K562 (cell line): ENCODE measurements around the gene CDC25B. TPM values are rescaled to one million over a fixed set of nuclear protein-coding genes. Genes with fewer than 3 reads are reported as not detected.

ENCODE experiments used
- ATAC-seq: fragments of 200-7000 bp; cut with Tn5 transposase; 3 replicates; pipeline ENCODE4 v1.9.1; 2020; ENCODE audit warnings: moderate library complexity
- BruUV-seq: library from RNA; stranded (reverse); fragments of 400-500 nt; replicated peaks from 2 replicates; lab custom pipeline; 2021; lab: Mats Ljungman, UMichigan
- CTCF ChIA-PET: fragments of 300-600 bp; formaldehyde crosslinking; extraction: SDS; loops from one replicate; lab custom pipeline; 2021; ENCODE audit warnings: low intra/inter-chr PET ratio; lab: Yijun Ruan, JAX
- POLR2A ChIA-PET: fragments of 300-600, 350-650 bp; sonication (Branson Sonifier 250); formaldehyde crosslinking; extraction: SDS; loops from one replicate; lab custom pipeline; 2021; ENCODE audit warnings: antibody characterized with exemption, inconsistent platforms; lab: Yijun Ruan, JAX
- DNase-seq, 4 experiments: peaks; one replicate each; pipeline versions ENCODE4 v3.0.0 to v3.0.0-alpha.2; 2011 to 2018; ENCODE audit warnings: low spot score in 3 of 4, mixed read lengths in 3 of 4; ENCODE audit errors: extremely low read depth in 1 of 4
- FAIRE-seq: peaks from 2 replicates; lab custom pipeline; 2011; peaks lifted over from hg19 to GRCh38; lab: Jason Lieb, UNC
- H2AFZ ChIP-seq: 2 replicates; pipeline ENCODE4 v1.6.0; 2011; ENCODE audit warnings: low read depth, low read length, control low read depth, inconsistent platforms
- H3K27ac ChIP-seq: fragments of 200-600 bp; 3 replicates; pipeline ENCODE4 v1.8.0; 2011; ENCODE audit warnings: low read depth, mild to moderate bottlenecking, control low read depth, inconsistent platforms, low read length, moderate library complexity, mixed read lengths; ENCODE audit errors: extremely low read depth
- H3K27me3 ChIP-seq, 2 experiments: fragments of 300-600 bp in 1 of 2; 2 replicates in 1 of 2; 3 replicates in 1 of 2; pipeline versions ENCODE4 v1.6.0 to v1.8.0; 2011; ENCODE audit warnings: inconsistent platforms in 2 of 2, low read length in 2 of 2, mild to moderate bottlenecking in 1 of 2, mixed read lengths in 1 of 2, moderate library complexity in 1 of 2; ENCODE audit not compliant: control insufficient read depth in 2 of 2, insufficient read depth in 2 of 2
- H3K36me3 ChIP-seq: fragments of 300-600 bp; 3 replicates; pipeline ENCODE4 v1.8.0; 2011; ENCODE audit warnings: mild to moderate bottlenecking, low read length, inconsistent platforms; ENCODE audit not compliant: control insufficient read depth, insufficient read depth
- H3K4me1 ChIP-seq, 2 experiments: fragments of 200-600 bp in 1 of 2; replicated peaks in 1 of 2; 2 replicates in 1 of 2; 3 replicates in 1 of 2; pipeline versions ENCODE4 v1.5.1 to v1.8.0; 2011; ENCODE audit warnings: inconsistent platforms in 2 of 2, low read length in 2 of 2, mild to moderate bottlenecking in 1 of 2, mixed read lengths in 1 of 2, moderate library complexity in 1 of 2; ENCODE audit not compliant: control insufficient read depth in 2 of 2, insufficient read depth in 2 of 2
- H3K4me2 ChIP-seq: 2 replicates; pipeline ENCODE4 v1.6.1; 2011; ENCODE audit warnings: low read length, control low read depth, inconsistent platforms, mixed read lengths; ENCODE audit not compliant: insufficient read depth
- H3K4me3 ChIP-seq: fragments of 200-600 bp; sonication (generic), shearing (Covaris generic); 2 replicates; pipeline ENCODE4 v1.5.1; 2016; ENCODE audit warnings: control low read depth, inconsistent platforms
- H3K79me2 ChIP-seq: fragments of 200-600 bp; 3 replicates; pipeline ENCODE4 v1.8.0; 2011; ENCODE audit warnings: low read length, inconsistent platforms; ENCODE audit not compliant: control insufficient read depth, insufficient read depth
- H3K9ac ChIP-seq, 2 experiments: 2 replicates each; pipeline versions ENCODE4 v1.6.0 to v1.6.1; 2011; ENCODE audit warnings: low read depth in 2 of 2, low read length in 2 of 2, control low read depth in 1 of 2, inconsistent platforms in 1 of 2, mild to moderate bottlenecking in 1 of 2, mixed read lengths in 1 of 2; ENCODE audit not compliant: insufficient read depth in 1 of 2
- H3K9me1 ChIP-seq: one replicate; pipeline ENCODE4 v1.6.0; 2011; ENCODE audit warnings: inconsistent platforms, mild to moderate bottlenecking, low read length, moderate library complexity; ENCODE audit not compliant: control insufficient read depth, insufficient read depth
- H3K9me3 ChIP-seq: replicated peaks from 2 replicates; pipeline ENCODE4 v1.5.1; 2011; ENCODE audit warnings: low read depth, low read length, inconsistent platforms; ENCODE audit not compliant: control insufficient read depth, insufficient read depth
- H4K20me1 ChIP-seq: replicated peaks from 2 replicates; pipeline ENCODE4 v1.6.1; 2011; ENCODE audit warnings: low read length, inconsistent platforms, mixed read lengths; ENCODE audit not compliant: control insufficient read depth, insufficient read depth
- FOSL1 ChIP-seq: fragments of 200-800 bp; sonication (Bioruptor generic); conservative IDR thresholded peaks from 2 replicates; pipeline ENCODE4 v1.6.1; 2016; ENCODE audit warnings: missing genetic modification characterization, missing compliant biosample characterization
- NEUROD1 ChIP-seq: fragments of 150-350 bp; IDR thresholded peaks from 2 replicates; pipeline ENCODE4 v1.6.1; 2014; ENCODE audit warnings: borderline replicate concordance, low read length, low read depth; ENCODE audit not compliant: partially characterized antibody
- NFE2 ChIP-seq: IDR thresholded peaks from 2 replicates; pipeline ENCODE4 v1.6.1; 2014; ENCODE audit warnings: antibody characterized with exemption, low read depth
- OTX1 ChIP-seq: fragments of 450-650 bp; formaldehyde crosslinking; IDR thresholded peaks from 2 replicates; pipeline ENCODE4 v1.4.0; 2022; ENCODE audit warnings: mild to moderate bottlenecking
- SRSF3 ChIP-seq: fragments of 200-400 bp; formaldehyde crosslinking; IDR thresholded peaks from 2 replicates; pipeline ENCODE4 v1.6.1; 2016; ENCODE audit warnings: mild to moderate bottlenecking, low read length, moderate library complexity; ENCODE audit not compliant: insufficient read depth
- WHSC1 ChIP-seq: IDR thresholded peaks from one replicate; pipeline ENCODE4 v1.6.1; 2012; ENCODE audit warnings: low read length, control low read depth, inconsistent platforms
- ZNF133 ChIP-seq: fragments of 250-450 bp; sonication (Bioruptor Pico); IDR thresholded peaks from 2 replicates; pipeline ENCODE4 v1.4.0; 2020; ENCODE audit warnings: mild to moderate bottlenecking
- ZNF76 ChIP-seq: fragments of 250-450 bp; sonication (Bioruptor Pico); IDR thresholded peaks from 2 replicates; pipeline ENCODE4 v1.4.0; 2020; ENCODE audit warnings: mild to moderate bottlenecking, moderate library complexity, borderline replicate concordance
- WGBS: fragments of 100-300 bp; shearing (Covaris generic); methylation state at CpG from one replicate; pipeline ENCODE4 v1.1.6; 2016; ENCODE audit warnings: low coverage, mixed read lengths; ENCODE audit not compliant: insufficient coverage; ENCODE audit errors: missing lambda C conversion rate; 5-methylcytosine and 5-hydroxymethylcytosine counted together
- in situ Hi-C: fragments of 300-500 bp; cut with MboI; formaldehyde crosslinking; loops from 4 replicates; pipeline ENCODE4 v1.15.0; 2018; ENCODE audit warnings: inconsistent platforms, mixed read lengths
- intact Hi-C: fragments of 100-400 bp; cut with micrococcal nuclease; formaldehyde crosslinking; loops from 2 replicates; pipeline ENCODE4 v1.14.2; 2022
- polyA plus RNA-seq, 8 experiments: library from polyadenylated mRNA; depleted of rRNA in 4 of 8; stranded (reverse) in 5 of 8; unstranded in 3 of 8; fragments of >200 nt; fragmentation: Nextera tagmentation in 2 of 8; fragmentation: Illumina TruSeq in 1 of 8; extraction: Ambion mirVana in 2 of 8; extraction: Trizol in 1 of 8; gene quantifications; 2 replicates each; pipeline versions ENCODE4 v1.2.1 to v1.2.3, GENCODE V29; 2011 to 2014; ENCODE audit warnings: inconsistent platforms in 1 of 8, missing spikeins in 1 of 8
- total RNA-seq, 7 experiments: library from RNA; depleted of rRNA in 6 of 7; stranded (reverse); fragments of >200 nt in 6 of 7; fragmentation: Illumina TruSeq in 2 of 7; extraction: Trizol in 2 of 7; gene quantifications; 2 replicates each; pipeline versions ENCODE4 v1.2.1 to v1.2.3, GENCODE V29; 2011 to 2021; ENCODE audit warnings: low replicate concordance in 1 of 7
- TF ChIP-seq, protein P1 (sequence below), 2 experiments: fragments of 450-650 bp; formaldehyde crosslinking in 1 of 2; IDR thresholded peaks; 2 replicates each; pipeline versions ENCODE4 v1.4.0 to v1.6.1; 2014 to 2020; ENCODE audit warnings: mild to moderate bottlenecking in 2 of 2, borderline replicate concordance in 1 of 2, low read depth in 1 of 2

CDC25B gene
- total and polyA plus RNA-seq, 9 of the 15 experiments (the other 6 are each of a cell fraction or from before 2014, with no cell fraction given): 2.3 to 35.7 (median 9.5) TPM

DNA sequence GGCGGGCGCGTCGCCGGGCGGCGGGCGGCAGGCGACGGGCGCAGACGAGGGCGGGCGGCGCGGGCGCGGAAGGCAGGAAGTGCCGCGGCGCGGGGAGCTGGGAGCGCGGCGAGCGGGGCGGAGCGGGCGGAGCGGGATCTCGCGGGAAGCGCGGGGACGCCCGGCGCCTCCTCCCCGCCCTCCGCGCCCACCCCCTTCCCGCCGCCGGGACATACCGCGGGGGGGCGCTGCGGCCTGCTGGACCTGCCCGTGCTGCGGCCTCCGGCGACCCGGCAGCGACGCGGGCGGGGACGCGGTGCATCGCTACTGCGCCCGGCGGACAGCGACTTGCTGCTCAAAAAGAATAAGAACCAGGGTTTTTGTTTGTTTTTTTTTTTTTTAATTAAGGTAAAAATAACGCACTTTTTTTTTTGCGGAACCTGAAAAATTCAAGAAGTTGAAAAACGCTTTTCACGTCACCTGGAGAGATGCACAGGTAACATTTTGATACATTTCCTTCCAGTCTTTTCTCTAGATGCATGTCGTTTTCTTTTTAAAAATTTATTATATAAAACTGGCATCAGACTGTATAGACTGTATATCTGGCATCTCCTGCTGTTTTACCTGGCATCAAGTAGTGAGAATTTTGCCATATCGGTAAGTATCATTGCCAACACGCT, 9.3 kb upstream of the CDC25B start, which contains the start of gene CENPB (continued):
- TF ChIP-seq NFE2 (no peak), SRSF3 (no peak), NEUROD1 (peak; percentile 31), WHSC1 (no peak), ZNF133 (no peak)

- Histone ChIP-seq H4K20me1 (peaks cover 6% of the 10 kb centered on the region), H3K79me2 (peaks cover 31% of the 10 kb centered on the region), H3K27ac (no peak overlapping the region), H3K9me3 (no peaks in the 10 kb centered on the region), H3K4me1 (peaks cover 8 to 29% of the 10 kb centered on the region in 2 experiments; a peak in 3 of 5 replicates), H3K9me1 (no peaks in the 10 kb centered on the region), H3K27me3 (no peaks in the 10 kb centered on the region), H3K9ac (peak overlapping the region in 1 of 2 experiments; percentile 14; a peak in 2 of 4 replicates), H3K36me3 (peaks cover 21% of the 10 kb centered on the region; the same call in 1 of the 3 replicates), H2AFZ (peak overlapping the region; percentile 82), H3K4me2 (peak overlapping the region; percentile 58), H3K4me3 (no peak overlapping the region)
- ChIA-PET POLR2A (interaction anchor here (0.6 kb wide), 1 partner anchor 58 kb away, joined by 3 read pairs; no protein-coding TSS in a partner anchor), CTCF (interaction anchor here (0.6 to 3.4 kb wide), 6 partner anchors 31 to 405 kb away, joined by 3 to 12 read pairs (median 6); partner anchors contain the start of gene AP5S1)
- ATAC-seq (no peak), FAIRE-seq (no peak), DNase-seq (no peak)
- no TSS peak for BruUV-seq
- in situ Hi-C loops: no loop called here
- intact Hi-C loops: loop anchor here (2.0 to 10.0 kb wide), 4 partner anchors 33 to 407 kb away; partner anchors contain the start of genes AP5S1 and MAVS
- TF ChIP-seq OTX1 (no peak), FOSL1 (tag) (peak; percentile 6; the same call in 1 of the 2 replicates), ZNF76 (no peak)
- TF ChIP-seq, protein P1, sequence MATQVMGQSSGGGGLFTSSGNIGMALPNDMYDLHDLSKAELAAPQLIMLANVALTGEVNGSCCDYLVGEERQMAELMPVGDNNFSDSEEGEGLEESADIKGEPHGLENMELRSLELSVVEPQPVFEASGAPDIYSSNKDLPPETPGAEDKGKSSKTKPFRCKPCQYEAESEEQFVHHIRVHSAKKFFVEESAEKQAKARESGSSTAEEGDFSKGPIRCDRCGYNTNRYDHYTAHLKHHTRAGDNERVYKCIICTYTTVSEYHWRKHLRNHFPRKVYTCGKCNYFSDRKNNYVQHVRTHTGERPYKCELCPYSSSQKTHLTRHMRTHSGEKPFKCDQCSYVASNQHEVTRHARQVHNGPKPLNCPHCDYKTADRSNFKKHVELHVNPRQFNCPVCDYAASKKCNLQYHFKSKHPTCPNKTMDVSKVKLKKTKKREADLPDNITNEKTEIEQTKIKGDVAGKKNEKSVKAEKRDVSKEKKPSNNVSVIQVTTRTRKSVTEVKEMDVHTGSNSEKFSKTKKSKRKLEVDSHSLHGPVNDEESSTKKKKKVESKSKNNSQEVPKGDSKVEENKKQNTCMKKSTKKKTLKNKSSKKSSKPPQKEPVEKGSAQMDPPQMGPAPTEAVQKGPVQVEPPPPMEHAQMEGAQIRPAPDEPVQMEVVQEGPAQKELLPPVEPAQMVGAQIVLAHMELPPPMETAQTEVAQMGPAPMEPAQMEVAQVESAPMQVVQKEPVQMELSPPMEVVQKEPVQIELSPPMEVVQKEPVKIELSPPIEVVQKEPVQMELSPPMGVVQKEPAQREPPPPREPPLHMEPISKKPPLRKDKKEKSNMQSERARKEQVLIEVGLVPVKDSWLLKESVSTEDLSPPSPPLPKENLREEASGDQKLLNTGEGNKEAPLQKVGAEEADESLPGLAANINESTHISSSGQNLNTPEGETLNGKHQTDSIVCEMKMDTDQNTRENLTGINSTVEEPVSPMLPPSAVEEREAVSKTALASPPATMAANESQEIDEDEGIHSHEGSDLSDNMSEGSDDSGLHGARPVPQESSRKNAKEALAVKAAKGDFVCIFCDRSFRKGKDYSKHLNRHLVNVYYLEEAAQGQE (IDR thresholded peaks at IDR 0.05; ENCODE audit: borderline replicate concordance): peak; percentile 70
- TF ChIP-seq, protein P1 (CRISPR knock-in tag; IDR thresholded peaks at IDR 0.05; ENCODE audit: low read depth): no peak
- 74% methylated on average over 5 of the region's 5 CpGs for WGBS
Observed at GRCh38 chr20:3787324-3788014, 8.6 kb upstream of the CDC25B start.
